Measurements from ENCODE around the gene DHX9.

DNA sequence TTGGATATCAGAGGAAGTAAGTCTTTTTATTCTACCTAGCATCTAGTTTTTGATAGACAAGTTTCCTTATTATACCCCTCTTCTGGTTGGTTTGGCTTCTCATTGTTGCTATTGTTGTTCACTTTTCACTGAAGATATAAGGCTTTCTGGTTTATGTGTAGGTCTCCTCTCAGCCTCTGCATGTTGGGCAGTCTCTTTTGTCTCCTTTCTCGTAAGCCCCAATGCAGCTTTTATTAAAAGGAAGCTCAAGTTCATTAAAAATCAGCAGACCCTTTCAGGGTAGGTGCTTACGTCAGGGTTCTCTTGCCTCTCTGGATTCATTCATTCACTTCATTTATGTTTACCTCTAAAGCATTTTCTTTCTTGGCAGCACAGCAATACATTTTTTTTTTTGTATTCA lies 4.8 kb upstream of the DHX9 start:
- TF ChIP-seq, protein P1, sequence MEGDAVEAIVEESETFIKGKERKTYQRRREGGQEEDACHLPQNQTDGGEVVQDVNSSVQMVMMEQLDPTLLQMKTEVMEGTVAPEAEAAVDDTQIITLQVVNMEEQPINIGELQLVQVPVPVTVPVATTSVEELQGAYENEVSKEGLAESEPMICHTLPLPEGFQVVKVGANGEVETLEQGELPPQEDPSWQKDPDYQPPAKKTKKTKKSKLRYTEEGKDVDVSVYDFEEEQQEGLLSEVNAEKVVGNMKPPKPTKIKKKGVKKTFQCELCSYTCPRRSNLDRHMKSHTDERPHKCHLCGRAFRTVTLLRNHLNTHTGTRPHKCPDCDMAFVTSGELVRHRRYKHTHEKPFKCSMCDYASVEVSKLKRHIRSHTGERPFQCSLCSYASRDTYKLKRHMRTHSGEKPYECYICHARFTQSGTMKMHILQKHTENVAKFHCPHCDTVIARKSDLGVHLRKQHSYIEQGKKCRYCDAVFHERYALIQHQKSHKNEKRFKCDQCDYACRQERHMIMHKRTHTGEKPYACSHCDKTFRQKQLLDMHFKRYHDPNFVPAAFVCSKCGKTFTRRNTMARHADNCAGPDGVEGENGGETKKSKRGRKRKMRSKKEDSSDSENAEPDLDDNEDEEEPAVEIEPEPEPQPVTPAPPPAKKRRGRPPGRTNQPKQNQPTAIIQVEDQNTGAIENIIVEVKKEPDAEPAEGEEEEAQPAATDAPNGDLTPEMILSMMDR (IDR thresholded peaks at IDR 0.05; ENCODE audit: insufficient read depth, low read length), result no peak
- TF ChIP-seq GABPA (IDR thresholded peaks at IDR 0.05; ENCODE audit: low read depth) (no peak), POLR2AphosphoS5 (IDR thresholded peaks at IDR 0.05; ENCODE audit: low read depth) (no peak)
- TF ChIP-seq, protein P2, sequence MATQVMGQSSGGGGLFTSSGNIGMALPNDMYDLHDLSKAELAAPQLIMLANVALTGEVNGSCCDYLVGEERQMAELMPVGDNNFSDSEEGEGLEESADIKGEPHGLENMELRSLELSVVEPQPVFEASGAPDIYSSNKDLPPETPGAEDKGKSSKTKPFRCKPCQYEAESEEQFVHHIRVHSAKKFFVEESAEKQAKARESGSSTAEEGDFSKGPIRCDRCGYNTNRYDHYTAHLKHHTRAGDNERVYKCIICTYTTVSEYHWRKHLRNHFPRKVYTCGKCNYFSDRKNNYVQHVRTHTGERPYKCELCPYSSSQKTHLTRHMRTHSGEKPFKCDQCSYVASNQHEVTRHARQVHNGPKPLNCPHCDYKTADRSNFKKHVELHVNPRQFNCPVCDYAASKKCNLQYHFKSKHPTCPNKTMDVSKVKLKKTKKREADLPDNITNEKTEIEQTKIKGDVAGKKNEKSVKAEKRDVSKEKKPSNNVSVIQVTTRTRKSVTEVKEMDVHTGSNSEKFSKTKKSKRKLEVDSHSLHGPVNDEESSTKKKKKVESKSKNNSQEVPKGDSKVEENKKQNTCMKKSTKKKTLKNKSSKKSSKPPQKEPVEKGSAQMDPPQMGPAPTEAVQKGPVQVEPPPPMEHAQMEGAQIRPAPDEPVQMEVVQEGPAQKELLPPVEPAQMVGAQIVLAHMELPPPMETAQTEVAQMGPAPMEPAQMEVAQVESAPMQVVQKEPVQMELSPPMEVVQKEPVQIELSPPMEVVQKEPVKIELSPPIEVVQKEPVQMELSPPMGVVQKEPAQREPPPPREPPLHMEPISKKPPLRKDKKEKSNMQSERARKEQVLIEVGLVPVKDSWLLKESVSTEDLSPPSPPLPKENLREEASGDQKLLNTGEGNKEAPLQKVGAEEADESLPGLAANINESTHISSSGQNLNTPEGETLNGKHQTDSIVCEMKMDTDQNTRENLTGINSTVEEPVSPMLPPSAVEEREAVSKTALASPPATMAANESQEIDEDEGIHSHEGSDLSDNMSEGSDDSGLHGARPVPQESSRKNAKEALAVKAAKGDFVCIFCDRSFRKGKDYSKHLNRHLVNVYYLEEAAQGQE (IDR thresholded peaks at IDR 0.05; ENCODE audit: insufficient replicate concordance, low read depth), result no peak

Data from HL-60 (cell line).